ENCODE results near the gene GYG2. TPM values are rescaled to one million over a fixed set of nuclear protein-coding genes. Genes with fewer than 3 reads are reported as not detected.

The GYG2 gene
- total RNA-seq, 6 experiments from 2014 or later: 0.35 to 0.79 (median 0.51) TPM; not detected in 2

DNA sequence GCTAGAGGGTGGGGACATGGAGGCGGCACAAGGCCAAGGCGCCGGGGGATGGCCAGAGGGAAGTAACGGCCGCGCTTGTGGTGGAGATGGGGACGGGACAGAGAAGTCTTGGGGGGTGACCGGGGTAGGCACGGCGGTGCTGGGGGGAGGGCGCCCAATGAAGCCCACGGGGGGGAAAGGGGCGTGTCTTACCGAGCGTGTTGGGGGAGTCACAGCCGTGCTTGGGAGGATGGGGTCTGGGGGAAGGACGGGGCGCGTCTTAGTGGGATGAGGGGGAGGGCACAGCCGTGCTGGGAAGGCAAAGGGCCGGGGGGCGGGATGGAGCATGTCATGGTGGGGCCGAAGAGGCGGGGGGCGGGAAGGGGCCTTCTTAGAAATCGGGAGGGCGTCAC, 99.5 kb downstream of the GYG2 start:
- TF ChIP-seq, protein P1, sequence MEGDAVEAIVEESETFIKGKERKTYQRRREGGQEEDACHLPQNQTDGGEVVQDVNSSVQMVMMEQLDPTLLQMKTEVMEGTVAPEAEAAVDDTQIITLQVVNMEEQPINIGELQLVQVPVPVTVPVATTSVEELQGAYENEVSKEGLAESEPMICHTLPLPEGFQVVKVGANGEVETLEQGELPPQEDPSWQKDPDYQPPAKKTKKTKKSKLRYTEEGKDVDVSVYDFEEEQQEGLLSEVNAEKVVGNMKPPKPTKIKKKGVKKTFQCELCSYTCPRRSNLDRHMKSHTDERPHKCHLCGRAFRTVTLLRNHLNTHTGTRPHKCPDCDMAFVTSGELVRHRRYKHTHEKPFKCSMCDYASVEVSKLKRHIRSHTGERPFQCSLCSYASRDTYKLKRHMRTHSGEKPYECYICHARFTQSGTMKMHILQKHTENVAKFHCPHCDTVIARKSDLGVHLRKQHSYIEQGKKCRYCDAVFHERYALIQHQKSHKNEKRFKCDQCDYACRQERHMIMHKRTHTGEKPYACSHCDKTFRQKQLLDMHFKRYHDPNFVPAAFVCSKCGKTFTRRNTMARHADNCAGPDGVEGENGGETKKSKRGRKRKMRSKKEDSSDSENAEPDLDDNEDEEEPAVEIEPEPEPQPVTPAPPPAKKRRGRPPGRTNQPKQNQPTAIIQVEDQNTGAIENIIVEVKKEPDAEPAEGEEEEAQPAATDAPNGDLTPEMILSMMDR (IDR thresholded peaks at IDR 0.05): no peak
- Mint-ChIP-seq H3K27me3 (ENCODE audit: insufficient read depth) (peaks cover 2% of the 10 kb centered on the region), H3K4me3 (peak overlapping the region; percentile 87), H3K9me3 (no peaks in the 10 kb centered on the region), H3K36me3 (ENCODE audit: low read depth) (no peaks in the 10 kb centered on the region; the same call in 1 of the 2 replicates), H3K4me1 (ENCODE audit: low read depth) (no peaks in the 10 kb centered on the region; the same call in 1 of the 2 replicates), H3K27ac (peak overlapping the region; percentile 79)
- no peak for DNase-seq

DNA sequence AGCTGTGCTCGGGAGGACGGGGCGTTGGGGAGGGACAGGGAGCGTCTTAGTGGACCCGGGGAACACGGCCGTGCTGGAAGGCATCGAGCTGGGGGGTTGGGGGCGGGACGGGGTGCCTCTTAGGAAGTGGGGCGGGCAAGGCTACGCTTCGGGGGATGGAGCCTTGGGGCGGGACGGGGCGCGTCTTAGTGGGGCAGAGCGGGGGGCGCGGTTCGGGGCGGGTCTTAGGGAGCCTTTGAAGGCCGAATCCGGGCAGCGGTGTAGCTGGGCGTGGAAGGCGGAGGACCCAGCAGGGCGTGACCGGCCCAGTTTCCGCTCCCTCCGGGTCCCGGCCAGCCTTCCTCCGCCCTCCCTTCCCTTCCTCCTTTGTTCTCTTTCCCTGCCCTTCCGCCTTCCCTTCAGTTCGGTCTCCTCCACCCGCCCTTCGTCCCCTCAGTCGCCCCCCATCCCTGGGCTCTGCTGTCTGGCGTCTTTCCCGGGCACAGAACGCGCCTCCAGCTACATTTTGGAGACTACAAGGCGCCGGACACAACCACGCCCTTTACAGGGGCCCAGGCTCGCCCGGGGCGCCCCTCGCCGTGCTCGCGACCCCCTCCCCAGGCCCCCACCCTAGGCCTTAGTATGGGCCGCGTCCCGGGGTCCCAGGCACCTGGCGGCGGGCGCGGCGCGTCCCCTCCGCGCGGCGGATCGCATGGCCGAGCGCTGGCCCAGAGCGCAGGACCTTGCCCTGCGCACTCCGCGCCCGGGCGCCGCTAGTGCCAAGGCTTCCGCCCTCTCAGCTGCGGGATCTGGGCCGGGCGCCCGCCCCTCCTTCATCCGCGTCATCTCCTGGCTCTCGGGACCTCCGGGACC, 100.1 kb downstream of the GYG2 start, which contains the start of gene ARSD:
Gene ARSD, minus strand, starts transcription at position 757 of the 852 bp plus-strand sequence. Its CDS starts 64 bp downstream, at position 693.
- Mint-ChIP-seq H3K4me1 (ENCODE audit: low read depth) (no peaks in the 10 kb centered on the region; the same call in 1 of the 2 replicates), H3K9me3 (no peaks in the 10 kb centered on the region), H3K36me3 (ENCODE audit: low read depth) (no peaks in the 10 kb centered on the region; the same call in 1 of the 2 replicates), H3K27ac (peak within 1 kb of the TSS; percentile 79), H3K4me3 (peak within 1 kb of the TSS; percentile 87), H3K27me3 (ENCODE audit: insufficient read depth) (peaks cover 2% of the 10 kb centered on the region)
- DNase-seq: peak; percentile 72
- TF ChIP-seq, protein P1 (IDR thresholded peaks at IDR 0.05): no peak

DNA sequence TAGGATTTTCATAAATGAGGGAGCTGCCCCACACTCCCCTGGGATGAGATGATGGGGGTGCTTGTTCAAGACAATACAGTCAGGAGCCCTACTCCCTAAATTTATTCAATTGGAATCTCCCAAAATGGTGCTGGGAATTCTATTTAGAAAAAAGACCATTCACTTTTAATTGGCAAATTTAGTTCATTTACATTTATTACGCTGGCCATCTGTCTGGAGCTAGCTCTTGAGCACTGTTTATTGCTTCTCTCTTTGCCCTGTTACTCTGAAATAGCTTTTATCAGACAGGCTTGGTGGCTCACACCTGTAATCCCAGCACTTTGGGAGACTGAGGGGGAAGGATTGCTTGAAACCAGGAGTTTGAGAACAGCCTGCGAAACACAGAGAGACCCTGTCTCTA, 102.4 kb downstream of the GYG2 start:
- H3K27me3 Mint-ChIP-seq (ENCODE audit: insufficient read depth): peaks cover 2% of the 10 kb centered on the region
- H3K9me3 Mint-ChIP-seq: no peaks in the 10 kb centered on the region
- TF ChIP-seq, protein P1 (IDR thresholded peaks at IDR 0.05): no peak
- H3K36me3 Mint-ChIP-seq (ENCODE audit: low read depth): no peaks in the 10 kb centered on the region; the same call in 1 of the 2 replicates
- H3K4me1 Mint-ChIP-seq (ENCODE audit: low read depth): no peaks in the 10 kb centered on the region; the same call in 1 of the 2 replicates
- no peak for DNase-seq
- H3K4me3 Mint-ChIP-seq: no peak overlapping the region
- H3K27ac Mint-ChIP-seq: no peak overlapping the region

DNA sequence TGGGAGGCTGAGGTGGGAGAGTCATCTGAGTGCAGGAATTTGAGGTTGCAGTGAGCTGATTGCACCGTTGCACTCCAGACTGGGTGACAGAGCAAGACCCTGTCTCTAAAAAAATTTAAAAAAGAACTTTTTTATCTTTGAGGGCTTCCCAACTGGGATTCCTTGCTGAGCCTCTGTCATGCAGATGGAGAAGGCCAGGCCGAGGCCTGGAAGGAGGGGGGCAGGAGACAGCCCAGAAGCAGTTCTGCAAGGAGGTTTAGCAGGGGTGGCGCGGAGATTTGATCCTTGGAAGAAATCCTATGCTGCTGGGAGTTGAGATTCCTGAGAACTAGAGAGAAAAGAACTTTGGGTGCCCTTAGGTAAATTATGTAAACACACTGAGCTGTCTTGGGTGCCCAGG, 102.9 kb downstream of the GYG2 start:
- H3K9me3 Mint-ChIP-seq: no peaks in the 10 kb centered on the region
- TF ChIP-seq, protein P1 (IDR thresholded peaks at IDR 0.05): no peak
- DNase-seq: no peak
- H3K36me3 Mint-ChIP-seq (ENCODE audit: low read depth): no peaks in the 10 kb centered on the region; the same call in 1 of the 2 replicates
- H3K27me3 Mint-ChIP-seq (ENCODE audit: insufficient read depth): peaks cover 4% of the 10 kb centered on the region
- no peak overlapping the region for H3K4me3 Mint-ChIP-seq
- H3K27ac Mint-ChIP-seq: no peak overlapping the region
- no peaks in the 10 kb centered on the region; the same call in 1 of the 2 replicates for H3K4me1 Mint-ChIP-seq (ENCODE audit: low read depth)

Other genes starting within 250 kb of the GYG2 start
- 100 to 1,000 TPM; 526 to 610 (median 584) TPM for gene CD99, start 137.6 kb upstream of the GYG2 start, total RNA-seq (2021; fragmentation: NEBNext Ultra II Directional; extraction: Animal tissue kit (Norgen Biotek cat#: 25700))
- gene XG, start 76.9 kb upstream of the GYG2 start, total RNA-seq (2021; fragmentation: NEBNext Ultra II Directional; extraction: Animal tissue kit (Norgen Biotek cat#: 25700)): under 1 TPM in 5 of 6 experiments, not detected in 1; 0.07 to 0.48 (median 0.31) TPM
- gene ARSD, start 100.4 kb downstream of the GYG2 start, total RNA-seq (2021; fragmentation: NEBNext Ultra II Directional; extraction: Animal tissue kit (Norgen Biotek cat#: 25700)): 10 to 100 TPM in 3 of 6 experiments, 1 to 10 TPM in 3; 8.3 to 13.4 (median 10.4) TPM
- gene ARSH, start 177.6 kb downstream of the GYG2 start, total RNA-seq (2021; fragmentation: NEBNext Ultra II Directional; extraction: Animal tissue kit (Norgen Biotek cat#: 25700)): not detected
- not detected for gene ARSF, start 212.5 kb downstream of the GYG2 start, total RNA-seq (2021; fragmentation: NEBNext Ultra II Directional; extraction: Animal tissue kit (Norgen Biotek cat#: 25700))

Measured in HFFc6 (cell line).